ENCODE data around the gene ZNF737.
A peak's percentile ranks its signal among the peaks of the same experiment; 100 is the strongest.
"Not testable (repeated sequence)": the region's sequence is repeated elsewhere in the genome, so short reads cannot be mapped to it uniquely, and the experiment has no call there.

ZNF737 gene

GRCh38 chr19:20565321-20566018 lies at the start of gene ZNF737:
ZNF737 (minus strand) TSS chr19:20565781; CDS start chr19:20565640, 141 bp downstream.
- ATAC-seq, result peak; percentile 94
- TF ChIP-seq ESRRG (CRISPR knock-in tag; IDR thresholded peaks at IDR 0.05) (no peak), ZC3H10 (CRISPR knock-in tag; IDR thresholded peaks at IDR 0.05) (no peak), ISL1 (CRISPR knock-in tag; IDR thresholded peaks at IDR 0.05) (no peak), POU6F1 (CRISPR knock-in tag; IDR thresholded peaks at IDR 0.05; ENCODE audit: borderline replicate concordance, low read depth) (no peak), CSDC2 (CRISPR knock-in tag; IDR thresholded peaks at IDR 0.05) (no peak), TSHZ2 (CRISPR knock-in tag; IDR thresholded peaks at IDR 0.05) (no peak), OSR1 (CRISPR knock-in tag; IDR thresholded peaks at IDR 0.05) (no peak), PPARA (CRISPR knock-in tag; IDR thresholded peaks at IDR 0.05; ENCODE audit: borderline replicate concordance) (no peak), ZNF70 (CRISPR knock-in tag; IDR thresholded peaks at IDR 0.05) (no peak), ARNTL (CRISPR knock-in tag; IDR thresholded peaks at IDR 0.05; ENCODE audit: borderline replicate concordance, low read depth) (no peak), SNAI2 (CRISPR knock-in tag; IDR thresholded peaks at IDR 0.05) (no peak), ZFP3 (CRISPR knock-in tag; IDR thresholded peaks at IDR 0.05) (no peak), PATZ1 (CRISPR knock-in tag; IDR thresholded peaks at IDR 0.05; ENCODE audit: borderline replicate concordance) (no peak), TOX (CRISPR knock-in tag; IDR thresholded peaks at IDR 0.05; ENCODE audit: borderline replicate concordance) (no peak), CREB5 (CRISPR knock-in tag; IDR thresholded peaks at IDR 0.05; ENCODE audit: low read depth) (no peak), CSRNP3 (CRISPR knock-in tag; IDR thresholded peaks at IDR 0.05) (no peak), ZNF565 (CRISPR knock-in tag; conservative IDR thresholded peaks at IDR 0.05; ENCODE audit: low read depth) (no peak), BACH2 (CRISPR knock-in tag; IDR thresholded peaks at IDR 0.05; ENCODE audit: borderline replicate concordance) (no peak), GLIS3 (CRISPR knock-in tag; IDR thresholded peaks at IDR 0.05) (no peak), ZFP30 (CRISPR knock-in tag; IDR thresholded peaks at IDR 0.05) (no peak)

GRCh38 chr19:20614971-20615370 lies 49.4 kb upstream of the ZNF737 start:
- ATAC-seq, result not testable (repeated sequence)

- TF ChIP-seq PATZ1 (CRISPR knock-in tag; IDR thresholded peaks at IDR 0.05; ENCODE audit: borderline replicate concordance) (no peak), ZNF70 (CRISPR knock-in tag; IDR thresholded peaks at IDR 0.05) (no peak), RARB (CRISPR knock-in tag; IDR thresholded peaks at IDR 0.05) (no peak), CSDC2 (CRISPR knock-in tag; IDR thresholded peaks at IDR 0.05) (no peak), CREB5 (CRISPR knock-in tag; IDR thresholded peaks at IDR 0.05; ENCODE audit: low read depth) (no peak), ZNF8 (CRISPR knock-in tag; IDR thresholded peaks at IDR 0.05) (no peak), POU6F1 (CRISPR knock-in tag; IDR thresholded peaks at IDR 0.05; ENCODE audit: borderline replicate concordance, low read depth) (no peak), ZFP30 (CRISPR knock-in tag; IDR thresholded peaks at IDR 0.05) (no peak)
- no peak for ATAC-seq
Observed at GRCh38 chr19:20612711-20613316, 47.2 kb upstream of the ZNF737 start.

All from SK-N-SH treated with all-trans-retinoic acid at 6 μM for 48 hours (cell line).